HG02759 (cell line): Measurements from ENCODE around the gene BSND.

ENCODE experiments used
- ATAC-seq: cut with Tn5 transposase; IDR thresholded peaks from one replicate; pipeline ENCODE4 v1.9.1; 2021; ENCODE audit warnings: mild to moderate bottlenecking, moderate library complexity; ENCODE audit not compliant: unreplicated experiment

Gene BSND

GRCh38 chr1:55045430-55045829, 46.7 kb downstream of the BSND start:
- ATAC-seq = no peak

DNA sequence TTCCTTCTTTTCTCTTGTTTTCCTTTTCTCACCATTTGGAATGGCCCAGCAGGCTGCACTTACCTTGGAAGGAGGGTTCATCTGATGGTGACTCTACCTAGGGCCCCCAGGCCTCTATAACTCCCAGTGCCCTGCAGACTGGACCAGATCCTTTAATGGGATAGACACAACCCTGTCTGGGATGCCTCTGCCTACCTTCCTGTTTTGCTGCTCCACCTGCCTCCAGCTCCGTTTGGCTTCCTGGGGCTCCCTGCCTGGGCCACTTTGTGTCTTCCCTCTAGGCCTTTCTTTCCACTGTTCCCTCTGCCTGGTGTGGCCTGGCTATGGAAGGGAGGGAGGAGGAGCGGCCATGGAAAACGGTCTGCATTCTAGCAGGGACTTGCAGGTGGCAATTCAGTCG, 48.1 kb downstream of the BSND start:
- ATAC-seq = no peak

DNA sequence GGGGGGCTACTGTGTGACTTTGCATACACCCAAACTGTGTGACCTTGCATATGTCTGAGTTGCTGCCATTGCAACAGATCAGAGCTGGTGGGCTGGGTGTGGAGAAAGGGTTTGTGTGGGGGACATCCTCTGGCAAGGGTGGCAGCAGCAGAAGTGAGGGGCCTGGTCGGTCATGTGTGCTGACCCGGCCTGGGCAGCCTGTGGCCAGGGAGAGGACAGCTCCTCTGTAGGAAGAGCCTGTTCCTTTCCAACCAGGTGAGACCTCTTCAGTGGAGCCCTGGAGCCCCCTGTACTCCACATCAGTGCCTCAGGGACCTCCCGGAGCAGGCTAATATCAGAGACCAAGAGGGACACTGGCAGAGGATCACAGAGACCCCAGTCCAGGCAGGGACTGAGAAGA, 48.9 kb downstream of the BSND start:
- no peak for ATAC-seq

DNA sequence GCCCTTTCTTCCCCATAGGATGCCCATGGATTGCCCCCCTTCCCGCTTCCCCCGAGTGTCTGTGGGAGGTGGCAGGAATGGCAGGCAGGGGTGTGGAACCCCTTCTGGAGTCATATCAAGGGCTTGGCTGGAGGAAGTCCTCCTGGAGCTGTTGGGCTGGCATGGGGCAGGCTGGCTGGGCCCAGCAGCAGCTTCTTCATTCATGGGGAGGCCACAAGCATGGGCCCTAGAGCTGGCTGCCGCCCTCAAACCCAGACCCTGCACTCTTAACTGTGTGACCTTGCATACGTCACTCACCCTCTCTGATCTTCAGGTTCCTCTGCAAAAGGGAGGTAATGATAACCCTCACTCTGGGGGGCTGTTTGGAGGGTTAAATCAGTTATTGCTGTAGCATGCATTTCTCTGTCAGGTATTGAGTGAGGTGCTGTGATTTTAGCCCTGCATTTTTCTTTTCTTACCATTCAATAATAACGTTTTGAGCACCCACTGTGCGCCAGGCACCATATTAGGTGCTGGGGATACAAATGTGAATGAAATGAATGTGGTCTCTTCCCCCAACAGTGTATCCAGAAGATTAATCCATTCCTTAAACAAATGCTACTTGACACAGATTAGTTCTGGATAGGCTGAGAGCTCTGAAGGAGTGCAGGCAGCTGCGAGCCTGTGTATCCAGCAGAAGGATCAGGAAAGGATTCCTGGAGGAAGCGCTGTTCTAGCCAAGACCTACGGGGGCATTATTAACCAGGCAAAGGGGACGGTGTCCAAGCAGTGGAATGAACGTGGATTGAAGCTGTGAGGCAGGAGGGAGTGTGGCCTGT, 49.9 kb downstream of the BSND start:
- no peak for ATAC-seq

DNA sequence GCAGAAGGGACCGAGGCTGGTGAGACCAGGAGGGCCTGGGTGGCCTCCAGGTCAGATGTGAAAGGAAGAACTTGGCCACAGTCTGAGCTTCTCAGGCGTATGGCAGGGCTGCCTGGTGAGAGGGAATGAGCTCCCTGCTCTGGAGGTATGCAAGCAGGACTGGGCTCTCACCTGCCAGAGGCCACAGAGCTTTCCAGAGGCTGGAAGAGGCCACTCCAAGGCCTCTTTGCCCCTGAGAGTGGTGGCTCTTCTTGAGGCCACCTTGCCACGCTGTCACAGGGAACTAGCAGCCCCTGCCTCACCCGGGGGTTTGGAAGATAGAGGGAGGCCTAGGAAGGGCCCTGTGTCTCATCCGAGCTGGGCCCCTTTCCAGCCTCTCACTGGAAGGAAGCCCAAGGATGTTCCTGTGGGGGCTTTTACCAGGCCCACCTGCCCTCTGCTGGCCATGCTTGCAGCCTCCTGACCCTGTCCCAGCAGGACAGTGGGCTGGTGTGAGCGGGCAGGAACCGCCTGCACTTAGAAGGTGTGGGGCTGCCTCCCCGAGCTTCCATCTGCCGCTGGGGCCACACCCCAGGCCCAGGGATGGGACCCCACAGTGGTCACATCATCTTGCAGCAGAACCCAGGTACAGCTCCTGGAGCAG, 50.7 kb downstream of the BSND start:
- no peak for ATAC-seq

DNA sequence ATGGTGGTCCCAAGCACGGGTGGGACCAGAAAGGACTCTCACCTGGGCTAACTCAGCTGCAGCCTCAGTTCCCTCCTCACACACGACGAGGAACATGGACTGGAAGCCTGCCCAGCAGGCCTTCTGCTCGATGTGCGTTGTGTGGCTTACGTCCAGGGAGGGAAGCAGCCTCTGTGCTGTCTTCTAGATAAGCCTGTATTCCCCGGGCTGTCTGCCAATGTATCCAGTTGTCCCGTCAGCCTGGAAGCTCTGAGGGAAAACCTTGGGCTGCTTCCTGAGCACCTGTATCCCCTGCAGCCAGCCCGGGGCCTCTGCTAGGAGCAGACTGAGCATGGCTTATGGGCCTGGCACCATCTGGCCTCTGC, 51.2 kb downstream of the BSND start:
- ATAC-seq = no peak

GRCh38 chr1:55050283-55050682, 51.5 kb downstream of the BSND start:
- ATAC-seq = no peak

DNA sequence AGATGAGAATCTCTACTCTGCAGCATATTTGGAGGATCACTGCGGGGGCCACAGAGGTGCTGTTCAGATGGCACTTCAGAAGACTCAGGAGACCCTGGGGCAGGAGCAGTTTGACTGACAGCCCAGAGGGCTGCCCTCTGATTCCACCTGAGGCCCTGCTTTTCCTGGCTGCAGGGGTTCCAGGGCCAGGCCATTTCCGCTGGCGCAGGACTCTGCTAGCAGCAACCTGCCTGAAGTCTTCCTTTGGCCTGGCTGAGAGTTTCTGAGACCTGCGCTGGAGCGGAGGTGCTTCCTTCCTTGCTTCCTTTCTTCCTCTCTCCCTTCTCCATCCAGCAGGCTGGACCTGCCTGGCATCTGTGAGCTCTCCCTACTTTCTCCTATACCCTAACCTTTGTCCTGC, 52.4 kb downstream of the BSND start:
- no peak for ATAC-seq

DNA sequence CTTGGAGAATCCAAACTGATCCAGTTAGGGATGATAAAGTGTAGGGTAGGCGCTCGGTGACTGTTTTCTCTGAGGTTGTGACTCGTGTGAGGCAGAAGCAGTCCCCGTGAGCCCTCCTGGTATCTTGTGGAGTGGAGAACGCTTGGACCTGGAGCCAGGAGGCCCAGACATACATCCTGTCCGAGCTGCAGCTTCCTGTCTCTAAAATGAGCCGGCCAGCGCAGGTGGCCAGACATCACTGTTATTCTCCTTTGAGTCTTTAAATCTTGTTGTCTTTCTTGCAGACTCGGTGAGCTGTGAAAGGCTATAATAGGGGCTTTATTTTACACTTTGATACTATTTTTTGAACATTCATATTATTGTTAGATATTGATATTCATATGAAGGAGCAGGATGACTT, 52.9 kb downstream of the BSND start:
- no peak for ATAC-seq

- ATAC-seq = no peak
Observed at GRCh38 chr1:55052221-55053142, 53.7 kb downstream of the BSND start.

DNA sequence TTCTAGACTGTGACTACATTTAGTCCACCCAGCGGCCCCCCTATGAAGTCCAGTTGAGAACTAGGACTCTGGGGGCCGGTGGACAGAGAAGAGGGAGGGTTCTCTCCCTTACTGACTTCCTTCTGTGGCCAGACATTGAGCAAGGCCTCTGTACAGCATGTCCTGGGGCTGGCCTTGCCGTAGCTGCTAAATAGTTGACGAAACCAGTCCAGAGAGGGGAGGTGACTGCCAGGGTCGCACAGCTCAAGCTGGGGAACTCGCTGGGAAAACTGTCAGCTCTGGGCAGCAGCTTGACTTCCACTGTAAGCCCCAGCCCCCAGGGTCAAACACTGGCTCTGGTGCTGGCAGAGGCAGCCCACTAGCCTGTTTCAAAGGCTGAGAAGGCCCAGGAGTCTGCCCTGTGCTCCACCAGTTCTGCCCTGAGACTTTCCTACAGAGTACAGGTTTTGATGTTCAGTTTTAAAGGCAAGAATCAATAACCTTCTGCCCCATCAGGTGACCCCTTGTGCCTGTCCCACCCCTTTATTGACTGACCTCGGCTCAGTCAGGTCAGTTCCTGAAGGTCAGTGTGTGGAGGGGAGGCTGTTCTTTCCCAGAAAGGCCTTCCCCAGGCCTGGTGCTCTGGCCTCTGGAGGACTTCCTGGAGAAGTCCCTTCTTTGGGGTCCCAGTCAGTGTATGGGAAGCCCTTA, 54.7 kb downstream of the BSND start:
- ATAC-seq = no peak

DNA sequence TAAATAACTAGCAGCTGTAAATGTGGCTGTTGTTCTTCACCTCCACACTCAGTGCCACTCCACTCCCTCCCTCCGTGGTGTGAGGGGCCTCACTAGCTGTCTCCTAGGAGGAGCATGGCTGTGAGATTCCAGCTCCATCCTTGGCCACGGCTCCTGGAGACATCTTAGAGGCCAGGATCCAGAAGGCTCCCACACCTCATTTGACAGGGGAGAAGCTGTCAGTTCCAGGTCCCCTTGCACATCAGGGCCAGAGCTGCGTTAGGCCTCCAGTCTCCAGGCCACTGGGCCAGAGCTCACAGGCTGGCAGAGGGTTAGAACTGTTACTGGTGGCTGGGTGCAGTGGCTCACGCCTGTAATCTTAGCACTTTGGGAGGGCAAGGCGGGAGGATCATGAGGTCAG, 55.7 kb downstream of the BSND start:
- ATAC-seq = no peak

GRCh38 chr1:55055084-55055882, 56.5 kb downstream of the BSND start:
- ATAC-seq = no peak

GRCh38 chr1:55055951-55056631, 57.4 kb downstream of the BSND start:
- ATAC-seq = no peak

DNA sequence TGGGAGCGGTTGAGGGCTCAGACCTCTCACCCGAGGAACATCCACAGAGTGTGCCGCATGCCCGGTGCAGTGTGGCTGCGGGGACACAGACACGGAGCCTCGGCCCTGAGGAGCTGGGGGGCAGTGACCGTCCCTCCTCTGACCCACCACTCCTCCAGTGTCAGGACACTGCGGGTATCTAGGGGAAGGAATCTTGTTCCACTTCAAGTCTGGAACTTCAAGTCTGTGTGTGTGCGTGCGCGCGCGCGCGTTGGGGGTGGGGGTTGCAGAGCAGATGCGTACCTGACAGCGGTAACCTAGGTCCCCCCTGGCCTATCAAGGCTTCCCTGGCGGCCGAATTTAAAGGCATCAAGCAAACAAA, 57.9 kb downstream of the BSND start:
- no peak for ATAC-seq

DNA sequence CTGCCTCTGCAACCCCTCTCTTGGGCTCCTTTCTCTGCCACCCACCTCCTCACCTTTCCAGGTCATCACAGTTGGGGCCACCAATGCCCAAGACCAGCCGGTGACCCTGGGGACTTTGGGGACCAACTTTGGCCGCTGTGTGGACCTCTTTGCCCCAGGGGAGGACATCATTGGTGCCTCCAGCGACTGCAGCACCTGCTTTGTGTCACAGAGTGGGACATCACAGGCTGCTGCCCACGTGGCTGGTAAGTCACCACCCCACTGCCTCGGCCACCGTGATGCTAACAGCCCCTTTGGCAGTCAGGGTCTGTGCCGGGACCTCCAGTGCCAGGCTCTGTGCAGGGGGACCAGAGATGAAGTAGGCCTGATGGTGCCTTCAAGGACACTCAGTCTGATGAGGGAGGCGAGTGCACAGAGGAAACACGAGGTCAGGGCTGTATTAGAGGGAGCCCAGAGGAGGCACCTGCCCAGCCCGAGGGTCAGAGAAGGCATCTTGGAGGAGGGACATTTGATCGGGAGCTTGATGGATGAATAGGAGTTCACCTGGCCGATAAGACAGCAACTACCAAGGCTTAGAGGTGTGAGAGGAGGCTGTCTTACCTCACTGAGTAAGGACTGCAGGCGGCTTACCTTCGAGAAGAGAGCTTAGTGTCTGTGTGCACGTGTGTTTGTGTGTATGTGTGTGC, 58.7 kb downstream of the BSND start:
- no peak for ATAC-seq

GRCh38 chr1:55057956-55058298, 59.2 kb downstream of the BSND start:
- ATAC-seq = no peak

DNA sequence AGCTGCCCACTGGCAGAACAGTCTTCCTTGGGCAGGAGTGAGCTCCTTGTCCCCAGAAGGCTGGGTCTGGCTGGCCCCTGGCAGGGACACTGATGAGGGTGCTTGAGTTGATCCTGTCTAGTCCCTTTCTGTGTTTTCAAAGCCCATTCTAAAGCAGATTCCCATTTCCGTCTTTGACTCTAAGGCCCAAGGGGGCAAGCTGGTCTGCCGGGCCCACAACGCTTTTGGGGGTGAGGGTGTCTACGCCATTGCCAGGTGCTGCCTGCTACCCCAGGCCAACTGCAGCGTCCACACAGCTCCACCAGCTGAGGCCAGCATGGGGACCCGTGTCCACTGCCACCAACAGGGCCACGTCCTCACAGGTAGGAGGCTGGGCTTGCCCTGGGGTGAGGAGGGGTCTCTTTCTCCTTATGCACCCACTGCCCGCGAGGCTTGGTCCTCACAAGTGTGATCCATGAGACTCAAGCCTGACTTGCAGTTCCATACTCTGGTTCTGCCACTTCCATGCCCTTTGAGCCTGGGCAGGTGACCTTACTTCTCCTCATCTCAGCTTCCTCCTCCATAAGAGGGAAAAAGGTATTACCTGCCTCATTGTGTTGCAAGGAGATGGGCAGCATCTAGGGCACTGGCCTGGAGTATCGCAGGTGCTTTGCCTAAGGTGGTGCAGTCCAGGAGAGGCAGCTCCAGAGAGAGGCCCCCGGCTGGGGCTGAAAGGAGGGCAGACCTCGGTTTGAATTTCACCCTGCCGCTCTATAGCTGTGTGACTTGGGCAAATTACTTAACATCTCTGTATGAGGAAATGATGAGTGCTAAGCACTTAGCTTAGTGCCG, 60.8 kb downstream of the BSND start:
- no peak for ATAC-seq
